NCI-H345 treated with DMSO at 0.1 percent for 48 hours (cell line): Measurements from ENCODE around the gene ACD.

Source experiments
- DNase-seq: peaks from one replicate; lab custom pipeline; 2025; ENCODE audit not compliant: unreplicated experiment; lab: John Stamatoyannopoulos, UW

Gene ACD

DNA sequence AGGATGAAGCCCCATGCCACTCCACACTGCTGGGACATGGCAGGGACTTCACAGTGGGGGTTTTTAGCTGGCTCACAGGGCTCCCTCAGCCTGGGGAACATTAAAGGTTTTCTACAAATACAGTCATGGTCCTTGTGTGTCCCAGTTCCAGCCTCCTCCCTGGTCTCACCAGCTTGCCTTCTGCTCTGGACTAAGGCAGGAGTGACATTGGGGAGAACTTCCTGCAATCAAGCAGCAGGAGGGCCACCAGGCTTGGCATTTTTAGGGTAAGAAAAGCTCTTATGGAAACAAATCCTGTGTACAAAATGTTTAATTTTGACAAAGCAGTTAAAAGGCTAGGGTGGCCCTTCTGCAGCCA lies 2.6 kb upstream of the ACD start:
- no peak for DNase-seq

GRCh38 chr16:67661886-67662652 lies 2.0 kb upstream of the ACD start:
- DNase-seq = no peak

DNA sequence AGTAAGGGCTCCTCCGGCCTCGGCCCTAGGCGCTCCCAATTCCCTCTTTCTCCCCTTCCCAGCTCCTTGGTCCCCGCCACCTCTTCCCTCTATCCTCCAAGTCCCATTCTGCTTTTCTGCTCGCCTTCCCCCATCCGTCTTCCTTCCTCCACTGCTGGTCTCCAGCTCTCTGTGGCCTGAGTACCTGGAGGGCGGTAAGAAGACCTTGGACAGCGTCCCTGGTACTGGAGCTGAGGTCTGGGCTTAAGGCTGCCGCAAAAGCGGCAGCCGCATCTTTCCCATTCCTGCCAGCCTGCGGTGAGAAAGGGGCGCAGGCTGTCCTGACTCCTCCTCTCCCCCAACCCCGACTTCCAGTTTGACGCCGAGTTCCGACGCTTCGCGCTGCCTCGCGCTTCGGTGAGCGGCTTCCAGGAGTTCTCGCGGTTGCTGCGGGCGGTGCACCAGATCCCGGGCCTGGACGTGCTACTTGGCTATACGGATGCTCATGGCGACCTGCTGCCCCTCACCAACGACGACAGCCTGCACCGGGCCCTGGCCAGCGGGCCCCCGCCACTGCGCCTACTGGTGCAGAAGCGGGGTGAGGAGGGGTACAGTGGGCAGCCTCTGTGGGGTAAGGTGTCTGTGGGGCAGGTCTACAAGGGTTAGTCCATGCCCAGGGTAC lies 1.2 kb upstream of the ACD start:
- DNase-seq = no peak

DNA sequence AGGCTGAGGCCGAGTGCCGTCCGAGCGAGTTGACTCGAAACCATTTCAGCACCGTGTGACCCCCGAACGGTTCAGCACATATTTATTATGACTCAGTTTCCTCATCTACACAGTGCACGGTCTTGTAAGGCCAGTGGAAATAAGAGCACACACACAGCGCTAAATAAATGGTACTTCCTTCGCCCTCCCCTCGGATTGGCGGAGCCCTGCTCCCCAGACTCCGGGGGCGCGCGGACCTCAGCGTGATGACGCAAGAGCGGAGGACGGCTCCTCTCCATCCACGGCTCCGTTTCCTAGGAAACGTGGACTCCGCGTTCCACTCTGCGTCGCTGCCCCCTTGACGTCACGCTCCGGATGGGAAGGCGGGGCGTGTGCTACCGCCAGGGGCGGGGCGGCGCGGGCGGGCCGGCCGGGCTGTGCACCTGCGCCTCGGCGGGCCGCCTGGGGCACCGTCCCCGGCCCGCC lies 536 bp upstream of the ACD start, which contains the start of gene PARD6A:
PARD6A (plus strand) TSS at position 397 of the 465 bp plus-strand sequence. CDS start 79 bp downstream, outside the sequence.
- peak; percentile 87 for DNase-seq

GRCh38 chr16:67658849-67659674 lies 998 bp downstream of the ACD start:
- DNase-seq = no peak

- DNase-seq = no peak
Measured at GRCh38 chr16:67657751-67658518, 2.1 kb downstream of the ACD start.

GRCh38 chr16:67657017-67657608 lies 2.9 kb downstream of the ACD start:
- no peak for DNase-seq

- DNase-seq = no peak
Measured at GRCh38 chr16:67656344-67657016, 3.6 kb downstream of the ACD start.

DNA sequence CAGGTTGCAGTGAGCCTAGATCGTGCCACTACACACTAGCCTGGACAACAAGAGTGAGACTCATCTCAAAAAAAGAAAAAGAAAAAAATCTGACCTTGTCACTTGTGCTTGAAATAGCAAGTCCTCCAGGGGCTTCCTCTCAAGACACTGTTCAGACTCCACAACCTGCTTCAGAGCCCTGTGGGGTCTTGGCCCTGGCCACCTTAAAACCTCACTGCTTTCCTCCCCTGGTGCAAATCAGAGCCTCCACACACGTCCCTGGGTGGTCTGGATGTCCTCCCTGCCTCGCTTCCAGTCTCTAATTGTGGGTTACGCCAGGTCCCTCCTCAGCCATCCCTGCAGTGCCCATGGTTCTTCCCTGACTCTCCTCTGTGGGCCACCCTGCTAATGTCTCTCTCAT lies 4.7 kb downstream of the ACD start:
- no peak for DNase-seq

- DNase-seq = no peak
Measured at GRCh38 chr16:67654403-67654911, 5.6 kb downstream of the ACD start.

DNA sequence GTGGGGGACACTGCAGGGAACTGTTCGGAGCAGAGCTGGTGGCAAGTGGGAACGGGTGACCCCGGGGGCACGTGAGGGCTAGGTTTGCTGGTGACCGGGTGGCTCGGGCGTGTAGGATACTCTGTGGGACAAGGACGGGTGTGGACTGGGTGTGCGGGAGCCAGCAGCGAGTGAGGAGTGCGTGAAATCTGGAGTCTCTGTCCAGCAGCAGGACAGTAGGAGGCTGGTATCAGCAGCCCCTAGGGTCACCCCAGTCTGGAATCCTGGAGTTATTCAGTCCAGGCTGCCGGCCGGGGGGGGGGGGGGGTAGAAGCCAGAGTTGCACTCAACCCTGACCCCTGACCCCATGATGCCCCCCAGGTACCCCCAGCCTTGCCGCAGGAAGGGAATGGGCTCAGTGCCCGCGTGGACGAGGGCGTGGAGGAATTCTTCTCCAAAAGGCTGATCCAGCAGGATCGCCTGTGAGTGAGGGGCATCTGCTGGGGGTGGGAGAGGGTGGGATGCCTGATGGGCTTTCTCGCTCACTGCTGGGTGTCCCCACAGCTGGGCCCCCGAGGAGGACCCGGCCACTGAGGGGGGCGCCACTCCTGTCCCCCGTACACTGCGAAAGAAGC lies 6.2 kb downstream of the ACD start:
- no peak for DNase-seq

DNA sequence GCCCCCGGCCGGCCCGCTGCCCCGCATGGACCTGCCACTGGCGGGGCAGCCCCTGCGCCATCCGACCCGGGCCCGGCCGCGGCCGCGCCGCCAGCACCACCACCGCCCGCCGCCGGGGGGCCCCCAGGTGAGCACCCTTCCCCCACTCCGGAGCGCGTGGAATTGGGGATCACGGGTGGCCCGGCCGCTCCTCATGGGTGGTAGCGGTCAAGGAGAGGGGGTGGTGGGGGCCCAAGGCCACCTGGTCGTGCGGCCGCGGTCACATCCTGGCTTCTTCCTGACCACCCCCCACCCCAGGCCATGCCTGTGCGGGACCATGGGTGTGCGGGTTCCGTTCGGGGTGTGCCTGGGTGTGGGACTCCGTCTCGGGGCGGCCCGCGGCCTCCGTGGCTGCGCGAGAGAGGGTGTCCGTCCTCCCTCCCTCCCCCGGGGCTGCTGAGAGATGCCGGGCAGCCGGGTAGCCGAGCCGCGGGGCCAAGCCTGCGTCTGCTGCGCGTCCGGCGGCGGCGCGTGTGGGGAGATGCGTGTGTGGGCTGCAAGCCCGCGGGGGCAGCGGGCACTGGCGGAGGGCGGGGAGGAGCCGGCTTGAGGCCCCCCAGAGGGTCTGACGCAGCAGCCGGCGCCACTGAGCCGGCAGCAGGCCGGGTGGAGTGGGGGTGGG lies 6.8 kb downstream of the ACD start:
- no peak for DNase-seq

- DNase-seq = no peak
Measured at GRCh38 chr16:67652578-67653127, 7.4 kb downstream of the ACD start.

DNA sequence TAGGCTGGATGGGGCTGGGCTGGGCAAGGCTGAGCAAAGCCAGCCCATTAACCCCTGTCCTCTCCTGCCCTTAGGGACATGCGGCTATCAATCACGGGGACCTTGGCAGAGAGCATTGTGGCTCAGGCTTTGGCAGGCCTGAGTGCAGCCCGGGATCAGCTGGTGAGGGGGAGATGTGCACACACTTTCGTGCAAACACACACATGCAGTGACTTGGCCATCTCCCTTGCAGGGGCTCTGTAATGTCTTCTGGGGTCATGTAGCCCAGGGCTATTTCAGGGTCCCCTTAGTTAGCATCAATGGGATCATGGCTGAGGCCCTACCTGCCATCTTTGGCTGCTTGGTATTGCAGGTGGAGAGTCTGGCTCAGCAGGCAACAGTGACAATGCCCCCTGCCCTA lies 8.2 kb downstream of the ACD start:
- DNase-seq = no peak

GRCh38 chr16:67651039-67651438 lies 9.0 kb downstream of the ACD start:
- DNase-seq = no peak

GRCh38 chr16:67650023-67650422 lies 10.0 kb downstream of the ACD start:
- DNase-seq = no peak

DNA sequence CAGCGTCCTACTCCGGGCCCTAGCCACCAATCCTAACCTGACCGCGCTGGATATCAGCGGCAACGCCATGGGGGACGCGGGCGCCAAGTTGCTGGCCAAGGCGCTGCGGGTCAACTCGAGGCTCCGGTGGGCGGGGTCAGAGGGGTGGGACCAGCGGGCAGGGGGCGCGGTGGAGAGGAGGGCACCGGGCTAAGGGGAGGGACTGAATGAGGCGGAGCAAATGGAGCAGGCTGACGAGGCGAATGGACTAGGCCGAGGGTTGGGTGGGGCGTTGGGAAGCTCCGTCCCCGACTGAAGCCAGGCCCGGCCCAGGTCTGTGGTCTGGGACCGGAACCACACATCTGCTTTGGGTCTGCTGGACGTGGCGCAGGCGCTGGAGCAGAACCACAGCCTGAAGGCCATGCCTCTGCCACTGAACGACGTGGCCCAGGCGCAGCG lies 10.5 kb downstream of the ACD start:
- DNase-seq = no peak

DNA sequence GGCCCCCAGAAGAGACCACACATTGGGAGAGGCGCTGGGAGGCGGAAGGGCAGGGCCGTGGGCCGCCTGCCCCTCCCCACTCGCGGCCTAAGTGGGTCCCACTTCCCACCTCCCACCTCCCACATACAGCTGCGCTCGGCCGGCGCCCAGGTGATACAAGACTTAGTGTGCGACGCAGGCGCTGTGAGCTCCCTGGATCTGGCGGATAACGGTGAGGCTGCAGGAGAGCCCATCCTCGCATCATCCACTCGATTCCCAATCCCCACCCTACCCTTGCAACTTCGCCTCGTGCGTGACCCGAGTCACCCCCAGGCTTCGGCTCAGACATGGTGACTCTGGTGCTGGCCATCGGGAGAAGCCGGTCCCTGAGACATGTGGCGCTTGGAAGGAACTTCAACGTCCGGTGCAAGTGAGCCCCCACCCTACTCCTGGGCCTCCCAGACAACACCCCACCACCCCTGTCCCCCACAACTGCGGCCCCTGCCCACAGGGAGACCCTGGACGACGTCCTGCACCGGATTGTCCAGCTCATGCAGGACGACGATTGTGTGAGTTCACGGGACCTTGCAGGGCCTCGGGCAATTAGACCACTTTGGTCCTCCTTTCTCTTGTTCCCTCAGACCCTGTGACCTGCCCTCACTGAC lies 11.2 kb downstream of the ACD start:
- no peak for DNase-seq
